Adrenal gland (tissue), 5 donors: ENCODE results near the gene CYP19A1.

Experiments
- CTCF ChIP-seq, 6 experiments: fragments of 450-650 bp in 4 of 6; fragments of 200-600 bp in 2 of 6; sonication (generic) in 1 of 6; IDR thresholded peaks; 1 replicate in 5 of 6; 2 replicates in 1 of 6; pipeline versions ENCODE4 v1.5.1 to v1.8.0; 2016 to 2021; ENCODE audit warnings: antibody characterized with exemption in 6 of 6, mild to moderate bottlenecking in 2 of 6, moderate library complexity in 1 of 6
- POLR2A ChIP-seq, 2 donors: fragments of 450-650 bp; IDR thresholded peaks; one replicate each; pipeline ENCODE4 v1.6.1; 2017; ENCODE audit warnings: antibody characterized with exemption in 2 of 2, mild to moderate bottlenecking in 2 of 2, moderate library complexity in 1 of 2
- donor health status: DM: no; HTN: no; CAD: no.

GRCh38 chr15:51371266-51371665 is 32.9 kb upstream of the CYP19A1 start:
- TF ChIP-seq CTCF (IDR thresholded peaks at IDR 0.05) (no peak), POLR2A (IDR thresholded peaks at IDR 0.05) (no peak)
